NCI-H2196 treated with DMSO at 0.1 percent for 48 hours (cell line): ENCODE measurements around the gene RPS6KA5.
"Not testable (repeated sequence)": the region's sequence is repeated elsewhere in the genome, so short reads cannot be mapped to it uniquely, and the experiment has no call there.

Source experiments
- DNase-seq: peaks from one replicate; lab custom pipeline; 2025; ENCODE audit not compliant: unreplicated experiment; lab: John Stamatoyannopoulos, UW

Gene RPS6KA5

DNA sequence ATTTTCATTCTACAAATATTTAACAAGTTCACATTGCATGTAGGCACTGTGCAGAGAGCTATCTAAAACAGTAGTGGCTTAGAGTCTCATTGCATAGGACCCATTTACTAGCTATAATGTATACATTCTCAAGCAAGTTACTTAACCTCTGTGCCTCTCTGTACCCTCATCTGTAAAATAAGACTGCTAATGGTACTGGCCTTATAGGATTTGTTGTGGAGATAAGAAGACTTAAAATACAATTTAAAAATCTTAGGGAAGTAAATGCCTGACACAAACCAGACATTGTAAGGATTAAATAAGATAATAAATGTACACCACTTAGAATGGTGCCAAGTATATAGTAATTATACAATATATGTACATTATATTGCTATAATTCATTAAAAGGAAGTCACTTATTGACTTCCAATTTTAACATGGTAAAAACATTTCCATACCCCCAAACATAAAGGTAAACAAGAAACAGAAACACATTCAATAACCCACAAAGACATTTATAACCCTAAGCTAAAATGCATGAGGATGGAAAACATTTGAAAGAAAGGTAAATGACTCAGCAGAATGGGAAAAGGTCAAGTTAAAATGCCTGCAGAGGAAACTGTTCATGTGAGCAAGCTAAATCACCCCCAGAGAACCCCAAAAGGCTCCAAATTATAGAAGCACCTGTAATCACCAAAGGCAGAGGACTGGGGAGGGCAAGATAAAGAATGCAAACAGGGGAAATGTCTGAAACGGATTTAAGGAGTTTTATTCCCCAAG lies 30.8 kb downstream of the RPS6KA5 start:
- DNase-seq: no peak

- DNase-seq: no peak
Observed at GRCh38 chr14:91027561-91027960, 32.9 kb downstream of the RPS6KA5 start.

- not testable (repeated sequence) for DNase-seq
Observed at GRCh38 chr14:91022622-91023028, 37.8 kb downstream of the RPS6KA5 start.

DNA sequence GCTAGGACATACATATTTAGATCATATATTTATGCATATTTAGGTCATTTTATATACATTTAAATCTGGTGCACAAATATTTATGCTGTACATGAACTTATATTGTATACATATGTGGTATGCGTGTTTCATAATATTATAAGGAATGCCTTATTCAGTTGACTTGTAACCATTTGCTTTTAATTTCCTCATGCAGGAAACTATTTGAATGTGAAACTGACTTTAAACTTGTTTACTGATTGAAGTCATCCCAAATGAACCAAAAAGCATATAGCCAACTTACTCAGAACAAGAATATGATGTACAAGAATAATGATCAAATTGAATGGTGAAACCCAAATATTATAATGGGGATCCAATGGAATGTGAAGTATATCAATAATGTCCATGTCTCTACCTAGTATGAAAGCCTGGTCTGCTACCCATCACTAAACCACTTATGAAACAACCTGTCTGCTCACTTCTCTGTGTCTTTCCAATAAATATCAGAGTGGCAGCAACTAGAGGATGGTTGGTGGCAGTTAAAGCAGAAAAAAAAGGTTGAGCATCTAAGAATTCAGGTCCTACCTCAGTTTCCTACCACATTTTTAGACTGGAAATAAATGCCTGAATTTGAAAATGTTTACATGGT lies 38.3 kb downstream of the RPS6KA5 start:
- no peak for DNase-seq

- no peak for DNase-seq
Observed at GRCh38 chr14:91021115-91021514, 39.3 kb downstream of the RPS6KA5 start.

DNA sequence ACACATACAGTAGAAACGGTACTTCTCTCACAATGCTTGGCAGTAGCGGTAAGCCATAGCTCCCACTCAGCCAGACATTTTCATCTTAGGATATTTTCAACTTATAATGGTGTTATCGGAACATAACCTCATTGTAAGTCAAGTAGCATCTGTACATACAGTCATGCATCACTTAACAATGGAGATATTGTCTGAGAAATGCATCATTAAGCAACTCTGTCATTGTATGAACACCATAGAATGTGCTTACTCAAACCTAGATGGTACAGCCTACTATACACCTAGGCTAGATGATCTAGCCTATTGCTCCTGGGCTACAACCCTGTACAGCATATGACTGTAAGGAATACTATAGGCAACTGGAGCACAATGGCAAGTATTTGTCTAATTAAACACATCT lies 40.8 kb downstream of the RPS6KA5 start:
- no peak for DNase-seq

DNA sequence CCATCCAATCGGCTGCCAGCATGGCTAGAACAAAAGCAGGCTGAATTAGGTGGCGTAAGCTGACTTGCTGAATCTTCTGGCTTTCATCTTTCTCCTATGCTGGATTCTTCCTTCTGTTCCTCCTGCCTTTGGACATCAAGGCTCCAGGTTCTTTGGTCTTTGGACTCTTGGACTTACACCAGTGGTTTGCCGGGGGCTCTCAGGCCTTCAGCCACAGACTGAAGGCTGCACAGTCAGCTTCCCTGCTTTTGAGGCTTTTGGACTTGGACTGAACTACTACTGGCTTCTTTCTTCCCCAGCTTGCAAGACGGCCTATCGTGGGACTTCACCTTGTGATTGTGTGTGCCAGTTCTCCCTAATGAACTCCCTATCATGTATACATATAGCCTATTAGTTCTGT lies 42.0 kb downstream of the RPS6KA5 start:
- no peak for DNase-seq

- DNase-seq: no peak
Observed at GRCh38 chr14:91016800-91017410, 43.5 kb downstream of the RPS6KA5 start.

GRCh38 chr14:91015435-91015834 lies 45.0 kb downstream of the RPS6KA5 start:
- no peak for DNase-seq

- no peak for DNase-seq
Observed at GRCh38 chr14:91012045-91012444, 48.4 kb downstream of the RPS6KA5 start.

DNA sequence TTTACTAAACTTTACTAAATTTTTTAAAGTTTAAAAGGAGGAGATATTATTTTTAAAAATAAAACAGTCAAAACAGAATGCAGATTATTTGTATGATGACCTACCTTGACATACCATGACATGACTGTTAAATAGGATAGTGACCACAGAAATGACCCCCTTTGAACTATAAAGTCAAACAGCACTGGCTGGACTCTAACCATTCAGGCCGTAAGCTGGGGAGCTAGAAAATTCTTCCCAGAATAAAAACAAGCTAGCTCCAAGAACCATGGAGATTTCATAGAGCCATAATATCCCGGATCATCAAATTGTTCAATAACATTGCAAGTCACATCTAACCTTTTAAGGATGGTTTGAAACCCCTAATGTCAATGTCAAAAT lies 50.3 kb downstream of the RPS6KA5 start:
- no peak for DNase-seq

DNA sequence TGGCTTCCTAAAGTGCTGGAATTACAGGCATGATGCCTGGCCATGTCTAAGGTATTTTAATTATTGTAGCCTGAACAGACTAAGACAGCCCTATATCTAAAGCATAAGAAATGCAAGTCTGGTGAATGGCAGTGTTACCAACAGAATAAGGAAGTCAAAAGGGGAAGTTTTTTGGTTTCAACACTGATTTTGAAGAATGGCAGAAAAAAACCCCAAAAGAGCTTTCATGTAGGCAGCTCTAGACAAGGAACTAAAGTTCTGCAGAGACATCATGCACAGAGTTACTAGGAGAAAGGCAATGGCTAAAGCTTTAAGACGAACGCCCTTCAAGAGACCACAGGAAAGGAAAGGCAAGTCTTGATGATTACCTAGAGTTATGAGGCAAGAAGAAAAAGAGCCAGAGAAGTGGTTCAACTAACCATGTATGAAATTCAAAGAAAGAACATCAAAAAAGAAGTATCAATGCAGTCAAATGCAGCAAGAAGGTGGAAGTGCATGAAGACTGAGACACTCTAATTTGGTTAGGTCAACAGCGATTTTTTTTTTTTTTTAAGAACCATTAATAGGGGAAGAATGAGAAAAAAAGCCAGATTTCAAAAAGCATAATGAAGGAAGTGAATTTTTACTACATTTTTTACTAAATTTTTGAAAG lies 50.8 kb downstream of the RPS6KA5 start:
- no peak for DNase-seq

GRCh38 chr14:91008759-91009409 lies 51.6 kb downstream of the RPS6KA5 start:
- DNase-seq: no peak

DNA sequence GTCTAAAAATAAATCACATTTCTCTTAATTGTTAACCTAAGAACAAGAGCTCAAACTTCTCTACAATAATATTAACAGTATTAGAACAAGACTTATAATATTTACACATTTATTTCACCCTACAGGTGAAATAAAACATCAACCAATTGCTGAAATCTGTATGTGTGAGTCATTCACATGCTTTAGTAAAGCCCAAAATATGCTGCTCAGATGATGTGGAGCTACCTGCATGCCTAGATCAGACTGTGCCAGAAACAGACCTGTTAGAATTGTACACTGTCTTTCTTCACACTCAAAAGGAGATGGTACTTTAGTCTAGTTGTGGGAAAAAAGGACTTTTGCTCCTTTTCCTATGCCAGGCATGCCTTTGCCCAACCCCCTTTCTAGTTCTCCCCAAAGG lies 54.7 kb downstream of the RPS6KA5 start:
- DNase-seq: no peak

- no peak for DNase-seq
Observed at GRCh38 chr14:91004987-91005386, 55.5 kb downstream of the RPS6KA5 start.

DNA sequence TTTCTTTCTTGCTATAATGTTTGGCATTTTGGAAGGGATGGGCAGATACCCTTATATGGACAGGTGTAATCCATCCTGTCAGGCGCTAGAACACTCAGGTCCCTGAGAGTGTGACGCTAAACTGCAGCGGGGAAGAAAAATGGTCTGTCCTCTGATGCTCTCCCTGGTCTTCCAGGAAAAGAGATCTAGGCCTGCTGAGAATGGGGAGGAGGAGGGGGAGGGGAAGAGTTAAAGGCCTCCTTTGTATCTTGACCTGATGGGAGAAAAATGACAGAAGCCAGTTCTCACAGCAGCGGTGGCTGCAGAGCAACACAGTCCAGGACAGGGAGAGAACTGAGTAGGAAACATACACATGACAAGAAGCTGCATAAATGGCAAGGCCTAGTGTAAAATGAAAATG lies 61.1 kb downstream of the RPS6KA5 start:
- DNase-seq: no peak

GRCh38 chr14:90996967-90997366 lies 63.5 kb downstream of the RPS6KA5 start:
- DNase-seq: no peak

GRCh38 chr14:90995785-90996184 lies 64.7 kb downstream of the RPS6KA5 start:
- DNase-seq: no peak

DNA sequence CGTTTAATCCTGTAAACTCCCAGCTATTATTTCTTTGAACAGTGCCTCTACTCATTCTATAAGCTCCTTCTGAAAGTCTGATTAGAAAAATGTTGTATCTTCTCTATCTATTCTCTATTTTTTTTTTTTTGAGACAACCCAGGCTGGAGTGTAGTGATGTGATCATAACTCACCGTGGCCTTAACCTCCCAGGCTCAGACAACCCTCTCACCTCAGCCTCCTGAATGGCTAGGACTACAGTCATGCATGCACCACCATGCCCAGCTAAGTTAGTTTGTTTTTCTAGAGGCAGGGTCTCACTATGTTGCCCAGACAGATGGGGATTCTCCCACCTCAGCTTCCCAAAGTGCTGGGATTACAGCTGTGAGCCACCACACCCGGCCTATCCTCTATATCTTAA lies 66.6 kb downstream of the RPS6KA5 start:
- DNase-seq: no peak

DNA sequence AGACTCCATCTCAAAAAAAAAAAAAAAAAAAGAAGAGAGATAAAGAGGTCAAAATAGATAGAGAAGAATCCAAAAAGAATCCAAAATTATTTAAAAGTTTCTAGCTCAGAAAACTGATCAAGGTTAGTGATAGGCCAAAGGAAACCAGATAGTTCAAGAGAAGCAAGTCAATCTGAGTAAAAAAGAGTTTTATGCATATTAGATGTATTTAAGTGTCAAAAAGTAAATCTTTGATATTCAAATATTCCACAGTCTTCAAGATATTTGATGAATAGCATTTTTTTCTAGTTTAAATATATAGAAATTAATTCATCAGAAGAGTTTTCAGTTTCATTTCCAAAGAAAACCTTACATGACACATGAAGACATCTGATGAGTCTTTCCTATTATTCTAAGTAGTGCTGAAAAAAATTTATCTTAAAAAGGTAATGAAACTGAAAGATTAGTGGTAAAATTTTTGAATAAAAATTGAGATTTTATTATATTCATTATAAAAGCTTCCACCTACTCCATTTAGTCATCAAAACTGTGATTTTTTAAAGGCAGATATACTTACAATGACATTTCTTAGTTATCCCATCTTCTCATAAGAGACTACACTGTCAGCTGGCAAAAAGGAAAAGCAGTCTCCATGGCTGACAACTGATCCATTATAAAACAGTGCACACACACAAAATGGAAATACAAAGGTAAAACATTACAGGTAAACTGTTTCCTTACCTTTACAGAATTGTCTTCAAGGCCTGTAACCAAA lies 68.6 kb downstream of the RPS6KA5 start:
- DNase-seq: no peak

DNA sequence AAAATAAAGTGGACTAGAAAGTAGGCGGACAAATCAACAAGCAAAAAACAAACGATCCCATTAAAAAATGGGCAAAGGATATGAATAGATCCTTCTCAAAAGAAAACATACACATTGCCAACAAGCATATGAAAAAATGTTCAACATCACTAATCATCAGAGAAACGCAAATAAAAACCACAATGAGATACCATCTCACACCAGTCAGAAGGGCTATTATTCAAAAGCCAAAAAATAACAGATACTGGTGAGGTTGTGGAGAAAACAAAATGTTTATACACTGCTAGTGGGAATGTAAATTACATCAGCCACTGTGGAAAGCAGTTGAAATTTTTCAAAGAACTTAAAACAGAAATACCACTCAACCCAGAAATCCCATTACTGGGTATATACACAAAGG lies 70.3 kb downstream of the RPS6KA5 start:
- DNase-seq: no peak
